Measurements from ENCODE around the gene WDR86.
A peak's percentile ranks its signal among the peaks of the same experiment; 100 is the strongest.

Gene WDR86

DNA sequence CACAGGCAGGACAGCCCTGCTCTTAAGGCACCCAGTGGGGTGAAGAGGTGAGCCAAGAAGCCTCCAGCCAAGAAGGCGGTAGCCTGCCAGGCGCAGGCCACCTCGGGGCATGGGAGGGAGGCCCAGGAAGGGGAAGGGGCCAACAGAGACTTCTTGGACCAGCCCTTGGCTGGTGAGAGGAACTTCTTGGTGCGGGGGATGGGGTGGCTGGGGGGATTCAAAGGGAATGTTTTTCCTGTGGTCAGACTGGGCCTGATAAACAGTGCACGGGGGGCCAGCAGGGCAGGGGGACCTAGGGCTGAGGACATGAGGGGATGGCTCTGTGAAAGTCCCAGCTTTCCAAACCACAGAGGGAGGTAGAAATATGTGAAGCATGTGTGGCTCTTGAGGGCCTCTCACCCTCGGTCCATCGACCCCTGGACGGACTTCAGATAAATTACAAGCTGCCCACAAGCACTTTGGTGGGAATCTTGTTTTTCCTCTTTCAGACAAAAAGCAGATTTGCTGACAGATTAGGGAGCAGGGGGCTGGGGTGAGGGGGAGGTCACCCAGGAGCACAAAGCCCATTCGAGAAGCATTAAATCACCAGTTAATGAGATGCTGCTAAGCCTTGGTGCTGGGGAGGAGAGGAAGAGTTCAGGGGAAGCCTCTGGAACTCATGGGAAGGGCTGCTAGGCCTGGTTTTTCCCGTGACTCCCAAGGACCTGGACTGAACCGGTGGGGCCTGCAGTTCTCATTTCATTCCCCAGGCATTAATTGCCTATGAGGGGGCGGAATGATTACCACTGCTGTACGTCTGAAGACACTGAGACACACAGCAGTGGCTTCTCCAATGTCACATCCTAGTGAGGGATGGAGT, 18.8 kb upstream of the WDR86 start:
- peak in 15 of 56 donors; percentile 7 to 63 (median 31) for DNase-seq

DNA sequence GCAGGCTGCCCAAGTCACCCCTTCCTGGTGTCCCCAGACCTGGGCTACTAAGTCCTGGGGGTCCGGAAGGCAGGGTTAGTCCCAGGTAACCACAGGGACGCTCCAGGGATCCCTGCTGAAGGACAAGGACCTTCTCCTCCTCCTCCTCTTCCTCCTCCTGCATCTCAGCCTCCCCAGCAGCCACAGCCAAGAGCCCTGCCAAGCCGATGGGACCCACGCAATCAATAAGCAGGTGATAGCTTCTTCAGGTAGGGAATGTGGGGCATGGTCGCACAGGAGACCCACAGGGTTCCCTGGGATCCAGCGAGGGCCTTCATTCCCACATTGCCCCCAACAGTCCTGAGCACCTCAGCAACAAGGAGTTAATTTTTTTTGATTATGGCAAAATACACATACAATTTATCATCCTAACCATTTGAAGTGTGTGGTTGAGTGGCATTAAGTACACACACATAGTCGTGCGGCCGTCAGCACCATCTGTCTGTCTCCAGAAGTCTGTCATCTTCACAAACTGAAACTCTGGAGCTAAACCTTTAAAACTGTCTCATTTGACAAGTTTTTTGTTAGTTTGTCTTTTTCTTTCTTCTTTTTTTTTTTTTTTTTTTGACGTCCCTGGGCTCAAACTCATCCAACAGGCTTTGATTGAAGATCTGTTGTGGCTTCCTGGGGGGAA, 18.0 kb upstream of the WDR86 start:
- peak in 1 of 56 donors; percentile 31 for DNase-seq

DNA sequence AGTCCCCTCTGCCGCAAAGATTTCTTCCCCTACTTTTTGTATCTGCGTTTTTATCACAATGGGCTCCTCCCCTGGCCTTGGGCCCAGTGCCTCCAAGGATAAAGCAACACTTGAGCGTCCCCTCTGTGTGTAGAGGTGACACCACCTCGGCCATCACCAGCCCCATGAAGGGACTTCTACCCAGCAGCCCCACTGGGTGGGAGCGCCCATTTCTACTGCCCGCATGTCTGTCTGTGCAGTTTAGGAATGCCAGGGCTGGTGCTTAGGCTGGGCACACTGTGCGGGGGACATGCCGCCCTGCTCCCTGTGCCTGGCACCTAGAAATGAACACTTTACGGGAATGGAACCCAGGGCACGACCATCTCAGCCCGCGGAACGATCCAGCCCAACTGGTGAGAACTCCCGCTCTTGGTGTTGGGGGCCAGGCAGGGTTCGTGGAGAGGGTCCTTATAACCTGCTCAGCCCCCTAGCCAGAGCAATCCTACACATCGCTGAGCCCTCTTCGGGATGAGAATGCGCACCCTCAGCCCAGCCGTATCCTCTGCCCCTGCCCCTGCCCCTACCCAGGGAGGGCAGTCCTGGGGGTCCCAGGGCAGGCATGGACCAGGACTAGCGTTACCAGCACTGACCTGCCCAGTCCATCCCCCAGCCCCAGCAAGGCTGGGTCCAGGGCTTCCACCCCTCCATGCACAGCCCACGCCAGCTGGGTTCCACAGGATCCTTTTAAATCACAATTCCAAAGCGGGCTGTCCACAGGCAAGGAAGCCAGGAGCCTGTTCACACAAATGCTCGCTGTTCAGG, 17.3 kb upstream of the WDR86 start:
- DNase-seq, result no peak

DNA sequence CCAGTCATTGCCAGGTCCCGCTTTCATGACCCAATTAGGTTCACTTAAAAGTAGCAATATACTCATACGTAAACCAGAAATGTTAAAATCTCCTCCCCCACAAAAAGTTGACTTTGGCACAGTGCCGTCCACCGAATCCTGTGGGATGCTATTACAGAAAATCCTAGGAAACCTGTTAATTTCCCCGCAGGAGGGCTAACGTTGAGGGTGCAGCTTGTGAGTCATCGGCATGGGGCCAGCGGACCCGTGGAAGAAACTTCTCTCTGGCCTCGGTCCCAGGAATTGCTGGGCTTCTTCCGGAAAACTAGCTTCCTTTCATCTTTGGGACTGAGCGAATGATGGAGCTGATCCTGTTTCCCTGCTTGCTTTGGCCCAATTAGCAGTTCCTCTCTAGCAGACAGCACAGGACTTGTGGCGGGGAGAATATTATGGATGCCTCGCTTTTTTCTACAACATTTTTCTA, 16.6 kb upstream of the WDR86 start:
- peak in 8 of 56 donors; percentile 11 to 45 (median 26) for DNase-seq

DNA sequence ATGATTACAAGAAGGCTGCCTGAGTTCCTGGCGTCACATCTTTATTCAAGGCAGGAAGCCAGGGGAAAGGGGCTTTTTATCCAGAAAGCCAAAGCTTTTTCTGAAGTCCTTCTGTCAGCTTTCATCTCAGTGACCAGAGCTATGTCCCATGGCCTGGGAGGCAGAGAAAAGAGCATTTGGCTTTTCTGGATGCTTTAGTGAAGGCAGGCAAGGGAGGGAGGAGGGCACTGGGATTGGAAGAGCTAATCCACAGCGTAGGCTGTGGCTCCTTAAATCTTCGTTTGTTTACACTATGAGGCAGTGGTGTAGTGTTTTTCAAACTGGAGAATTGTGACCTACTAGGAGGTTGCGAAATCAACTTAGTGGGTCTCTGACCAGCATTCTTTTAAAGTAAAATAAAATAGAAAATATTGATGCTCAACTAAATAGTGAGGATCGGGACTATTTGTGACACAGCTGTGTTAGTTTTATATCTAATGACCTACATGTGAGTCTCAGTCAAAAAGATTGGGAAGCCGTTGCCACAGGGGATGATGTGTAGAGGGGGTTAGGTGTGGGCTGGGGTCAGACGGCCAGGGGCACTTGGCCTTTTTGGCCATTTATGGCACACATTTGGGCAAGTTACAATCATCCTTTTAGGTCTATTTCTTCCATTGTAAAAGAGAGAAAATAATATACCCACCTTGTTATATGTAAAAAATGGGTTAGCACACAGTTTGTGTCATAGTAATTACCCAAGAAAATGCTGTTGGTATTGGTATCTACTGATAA, 16.0 kb upstream of the WDR86 start:
- no peak for DNase-seq

DNA sequence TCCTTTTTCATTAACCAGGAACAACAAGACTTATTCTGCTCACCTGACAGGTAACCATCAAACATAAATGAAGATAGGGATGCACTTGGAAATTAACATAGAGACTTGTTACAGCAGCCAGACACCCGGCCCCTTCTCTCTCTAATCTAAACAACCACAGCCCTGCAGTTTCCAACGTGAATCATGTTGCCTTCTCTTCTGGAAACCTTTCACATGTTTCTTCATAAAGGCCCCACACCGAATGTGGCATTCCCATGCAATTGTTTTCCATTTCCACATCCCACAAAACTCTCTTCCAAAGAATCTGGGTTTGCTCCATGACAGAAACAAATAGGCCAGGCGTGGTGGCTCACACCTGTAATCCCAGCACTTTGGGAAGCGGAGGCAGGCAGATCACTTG, 15.0 kb upstream of the WDR86 start:
- no peak for DNase-seq

DNA sequence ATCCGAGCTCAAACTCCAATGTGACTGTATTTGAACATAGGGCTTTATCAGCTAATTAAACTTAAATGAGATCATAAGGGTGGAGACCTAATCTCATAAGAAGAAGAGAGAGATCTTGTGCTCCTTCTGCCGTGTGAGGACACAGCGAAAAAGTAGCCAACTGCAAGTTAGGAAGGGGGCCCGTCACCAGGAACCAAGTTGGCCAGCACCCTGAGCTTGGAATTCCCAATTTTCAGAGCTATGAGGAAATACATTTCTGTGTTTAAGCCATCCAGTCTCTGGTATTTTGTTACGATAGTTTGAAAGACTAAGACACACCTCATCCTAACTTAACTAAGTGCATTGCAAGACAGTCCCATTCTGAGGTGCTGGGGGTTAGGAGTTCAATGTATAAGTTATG, 14.1 kb upstream of the WDR86 start:
- no peak for DNase-seq

DNA sequence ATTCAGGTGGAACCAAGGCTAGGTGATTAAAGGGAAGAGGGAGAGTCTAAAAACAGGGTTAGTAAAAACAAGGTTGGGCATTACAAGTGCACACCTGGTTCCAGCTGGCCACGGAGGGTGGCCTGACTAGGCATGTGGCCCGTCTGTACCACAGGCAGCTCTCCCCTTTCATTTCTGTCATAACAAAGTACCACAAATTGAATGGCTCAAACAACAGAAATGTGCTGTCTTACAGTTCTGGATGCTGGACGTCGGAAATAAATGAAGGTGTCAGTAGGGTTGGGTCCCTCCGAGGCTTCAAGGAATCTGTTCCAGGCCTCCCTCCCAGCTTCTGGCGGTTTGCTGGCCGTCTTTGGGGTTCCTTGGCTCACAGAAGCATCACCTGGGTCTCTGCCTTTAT, 13.4 kb upstream of the WDR86 start:
- no peak for DNase-seq

DNA sequence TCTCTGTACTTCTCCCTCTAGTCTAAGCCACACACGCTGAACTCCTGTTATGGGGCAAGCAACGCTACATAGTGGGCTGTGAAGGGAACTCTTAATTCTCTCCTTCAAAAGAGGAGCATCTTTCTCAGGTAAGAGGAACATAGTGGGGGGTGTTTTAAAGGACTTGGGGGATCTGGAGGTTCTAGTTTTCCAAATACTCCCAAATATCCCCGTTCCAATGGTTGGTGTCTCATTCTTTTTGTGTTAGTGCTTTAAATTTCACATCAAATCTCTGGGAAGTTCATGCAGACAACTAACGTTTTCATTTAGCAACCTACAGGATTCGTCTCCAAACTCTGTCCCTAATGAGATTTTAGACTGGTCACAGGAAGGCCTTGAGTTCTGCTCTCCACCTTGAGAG, 12.4 kb upstream of the WDR86 start:
- DNase-seq, result no peak

DNA sequence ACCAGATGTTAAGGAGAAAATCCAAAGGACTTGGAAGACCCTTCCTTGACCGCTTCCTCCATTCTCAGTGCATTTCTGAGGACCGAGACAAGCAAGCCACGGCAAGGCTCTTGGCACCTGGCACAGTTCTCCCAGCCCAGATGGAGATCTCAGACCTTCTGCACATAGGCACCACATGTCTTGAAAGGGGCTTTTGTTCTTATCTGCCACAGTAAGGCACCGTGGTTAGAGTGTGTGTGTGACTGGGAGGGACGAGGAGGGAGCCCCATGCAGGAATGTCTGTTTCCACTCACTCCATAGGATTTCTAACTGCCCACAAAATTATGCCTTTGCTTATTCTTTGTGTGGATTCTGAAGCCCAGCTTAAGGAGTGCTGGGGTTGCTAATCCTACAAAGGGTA, 10.3 kb upstream of the WDR86 start:
- no peak for DNase-seq

DNA sequence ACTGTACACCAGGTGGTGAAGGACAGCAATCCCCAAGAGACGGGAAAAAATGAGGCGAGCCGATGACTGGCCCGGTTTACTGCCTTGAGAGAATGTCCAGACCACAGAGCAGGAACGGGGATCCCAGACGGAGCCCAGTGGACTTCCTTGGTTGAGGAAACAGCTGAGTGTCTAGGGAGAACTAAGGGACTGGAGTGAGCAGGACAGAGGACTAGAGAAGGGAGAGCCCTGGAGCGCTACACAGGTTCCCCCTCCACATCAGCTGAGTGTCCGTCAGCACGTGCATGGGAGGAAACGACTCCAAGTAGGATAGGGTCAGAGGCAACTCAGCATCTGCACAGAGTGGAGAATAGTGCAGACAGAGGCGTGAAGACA, 7.1 kb upstream of the WDR86 start:
- no peak for DNase-seq

DNA sequence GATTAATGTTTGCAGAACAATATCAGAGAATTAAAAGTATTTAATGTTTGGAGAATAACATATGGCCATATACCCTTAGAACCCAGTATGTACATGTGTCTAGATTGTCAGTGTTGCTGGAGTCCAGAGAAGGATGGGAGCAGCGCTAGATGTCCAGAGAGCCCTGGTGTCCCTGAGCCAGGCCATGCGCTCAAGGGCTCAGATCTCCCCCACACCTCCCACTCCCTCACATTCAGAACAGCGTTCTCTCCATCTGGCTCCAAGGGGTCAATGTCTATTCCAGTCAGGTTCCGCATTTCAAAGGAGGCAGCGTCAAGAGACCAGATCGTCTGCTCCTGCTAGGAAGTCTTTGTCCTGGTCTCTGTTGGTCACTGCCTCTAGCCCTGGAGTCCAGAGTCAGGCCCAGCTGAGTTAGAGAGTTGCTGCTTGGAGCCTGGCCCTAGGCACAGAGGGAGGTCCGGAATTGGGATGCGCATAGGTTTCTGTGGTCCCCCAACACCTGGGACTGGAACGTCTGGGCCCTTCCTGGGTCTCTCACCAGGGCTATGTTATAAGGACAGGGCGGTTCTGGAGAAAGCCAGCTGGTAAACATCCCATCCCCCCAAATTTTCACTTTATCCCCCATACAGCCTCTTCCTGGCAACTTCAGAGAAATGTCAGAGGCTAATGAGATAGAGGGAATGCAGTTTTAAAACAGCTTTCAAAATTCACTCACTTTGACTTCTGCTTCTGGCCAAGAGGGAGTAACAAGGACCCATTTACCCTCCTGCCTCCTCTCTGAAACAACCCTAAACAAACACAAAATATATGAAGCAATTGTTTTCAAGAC, 6.5 kb upstream of the WDR86 start:
- DNase-seq, result no peak

DNA sequence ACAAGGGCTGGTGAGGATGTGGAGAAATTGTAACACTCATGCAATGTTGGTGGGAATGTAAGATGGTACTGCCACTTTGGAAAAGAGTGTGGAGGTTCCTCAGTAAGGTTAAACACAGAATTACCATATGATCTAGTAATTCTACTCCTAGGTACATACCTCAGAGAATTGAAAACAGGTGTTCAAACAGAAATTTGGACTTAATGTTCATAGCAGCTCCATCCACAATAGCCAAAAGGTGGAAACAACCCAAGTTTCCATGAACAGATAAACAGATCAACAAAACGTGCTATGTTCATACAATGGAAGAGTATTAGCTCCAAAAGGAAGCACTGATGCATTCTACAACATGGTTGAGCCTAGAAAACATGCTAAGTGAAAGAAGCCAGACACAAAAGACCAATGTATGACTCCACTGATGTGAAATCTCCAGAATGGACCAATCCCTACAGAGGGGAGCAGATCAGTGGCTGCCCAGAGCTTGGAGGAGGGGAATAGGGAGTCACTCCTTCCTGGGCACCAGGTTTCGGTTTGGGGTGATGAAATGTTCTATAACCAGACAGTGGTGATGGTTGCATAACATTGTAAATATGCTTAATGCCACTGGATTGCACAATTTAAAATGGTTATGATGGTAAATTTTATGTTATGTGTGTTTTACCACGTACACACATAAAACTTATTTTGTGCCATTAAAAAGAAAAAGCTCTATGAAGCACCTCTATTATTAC, 5.7 kb upstream of the WDR86 start:
- no peak for DNase-seq

DNA sequence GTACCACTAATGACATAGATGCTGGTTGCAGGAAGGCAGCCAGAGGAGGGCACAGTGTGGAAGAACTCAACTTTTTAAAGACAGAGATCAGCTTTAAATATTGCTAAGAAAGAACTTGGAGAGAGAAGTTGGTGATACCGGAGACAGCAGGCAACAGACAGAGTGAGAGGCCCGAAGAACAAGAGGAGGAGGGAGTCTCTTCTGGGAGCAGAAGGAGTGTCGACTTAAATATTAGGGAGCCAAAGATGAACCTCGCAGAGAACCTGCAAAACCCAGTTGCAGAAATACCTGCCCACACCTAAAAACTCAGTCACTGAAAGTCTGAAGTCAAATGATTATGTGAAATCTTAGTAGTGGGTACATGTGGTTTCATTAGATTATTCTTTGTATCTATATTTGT, 3.4 kb upstream of the WDR86 start:
- DNase-seq, result no peak

DNA sequence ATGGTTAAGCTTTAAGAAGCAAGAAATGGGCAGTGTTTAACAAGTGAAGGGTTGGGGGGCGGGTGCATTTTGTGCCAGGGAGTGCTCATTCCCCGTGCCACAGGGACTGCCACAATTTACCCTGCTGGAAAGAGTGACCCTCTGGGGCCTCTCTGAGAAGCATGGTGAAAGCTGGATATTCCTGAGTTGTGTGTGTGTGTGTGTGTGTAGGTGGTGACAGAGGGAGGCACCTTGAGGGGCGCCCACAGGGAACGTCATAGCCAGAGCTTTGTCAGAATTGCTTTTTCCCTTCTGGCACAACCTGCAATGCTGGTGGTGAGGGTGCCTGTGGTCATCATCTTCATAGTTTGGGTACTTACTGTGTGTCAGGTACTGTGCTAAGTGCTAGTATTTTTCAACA, 2.5 kb upstream of the WDR86 start:
- no peak for DNase-seq

DNA sequence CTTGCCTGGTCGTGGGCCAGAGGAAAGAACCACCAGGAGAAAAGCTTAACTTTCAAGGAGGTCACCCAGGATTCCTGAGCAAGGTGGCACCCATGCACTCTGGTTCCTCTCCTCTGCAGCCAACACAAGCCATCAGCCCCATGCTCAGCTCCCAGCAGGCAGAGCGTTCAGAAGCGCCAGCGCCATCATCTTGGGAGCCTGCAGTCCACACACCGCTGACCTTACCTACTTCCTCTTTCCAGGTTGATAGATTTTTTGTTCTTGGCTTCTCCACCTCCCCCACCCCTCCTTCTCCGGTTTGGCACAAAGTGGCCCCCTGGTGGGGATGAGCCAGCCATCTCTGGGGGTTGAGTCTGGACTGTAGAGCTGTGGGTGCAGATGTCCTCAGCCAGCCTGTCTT, 1.7 kb upstream of the WDR86 start:
- no peak for DNase-seq

DNA sequence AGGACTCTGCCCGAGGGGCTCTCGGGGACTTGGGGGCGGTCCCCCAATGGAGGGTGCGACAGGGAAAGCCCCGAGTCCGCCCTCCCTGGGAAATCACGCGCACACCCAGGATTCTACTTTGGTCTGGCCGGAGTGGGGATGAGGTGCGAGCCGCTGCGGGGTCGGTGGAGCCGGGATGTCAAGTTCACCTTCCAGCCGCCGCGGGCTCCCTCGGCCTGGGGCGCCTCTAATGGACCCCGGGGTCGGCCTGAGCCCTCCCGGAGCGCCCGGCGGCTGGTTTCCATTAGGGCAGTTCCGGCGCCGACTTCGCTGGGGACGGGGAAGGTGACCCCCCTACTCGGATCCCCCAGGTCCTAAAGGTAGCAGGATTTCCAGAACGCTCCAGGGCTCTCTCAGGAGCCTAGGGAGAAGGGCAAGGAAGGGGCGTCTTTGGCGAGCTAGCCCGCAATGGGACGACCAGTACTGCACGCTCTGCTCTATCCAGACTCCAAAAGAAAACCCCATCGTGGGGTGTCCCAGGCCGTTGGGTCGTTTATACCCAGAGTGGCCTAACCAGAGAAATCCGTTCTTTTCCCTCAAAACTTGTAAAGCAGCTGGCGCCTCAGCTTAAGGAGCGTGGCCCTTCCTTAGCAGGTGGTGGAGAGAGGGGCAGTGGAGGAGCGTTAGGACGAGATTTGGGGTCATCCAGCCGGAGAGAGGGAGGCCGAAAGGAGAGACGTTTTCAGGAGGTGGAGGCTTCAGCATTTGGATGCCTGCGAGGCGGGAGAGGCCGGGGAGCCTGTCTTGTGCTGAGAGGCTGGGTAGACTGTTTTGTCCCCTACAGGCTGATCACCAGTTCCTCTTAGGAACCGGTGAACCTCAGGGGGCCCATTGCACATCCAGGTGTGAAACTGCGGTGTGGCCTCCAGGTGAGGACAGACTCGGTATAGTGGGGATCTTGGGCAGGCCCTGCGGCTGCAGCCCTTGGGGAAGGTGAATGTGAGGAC, 860 bp upstream of the WDR86 start:
- peak in 3 of 56 donors; percentile 11 to 24 (median 16) for DNase-seq
